ENCODE results near the gene CDC6.

- TF ChIP-seq CTCF (IDR thresholded peaks at IDR 0.05) (no peak), POLR2A (IDR thresholded peaks at IDR 0.05) (no peak)
Observed at GRCh38 chr17:40326832-40327199, 39.1 kb downstream of the CDC6 start.
